ENCODE data around the gene RHOG.
"Not testable (repeated sequence)": the region's sequence is repeated elsewhere in the genome, so short reads cannot be mapped to it uniquely, and the experiment has no call there.

The RHOG gene

DNA sequence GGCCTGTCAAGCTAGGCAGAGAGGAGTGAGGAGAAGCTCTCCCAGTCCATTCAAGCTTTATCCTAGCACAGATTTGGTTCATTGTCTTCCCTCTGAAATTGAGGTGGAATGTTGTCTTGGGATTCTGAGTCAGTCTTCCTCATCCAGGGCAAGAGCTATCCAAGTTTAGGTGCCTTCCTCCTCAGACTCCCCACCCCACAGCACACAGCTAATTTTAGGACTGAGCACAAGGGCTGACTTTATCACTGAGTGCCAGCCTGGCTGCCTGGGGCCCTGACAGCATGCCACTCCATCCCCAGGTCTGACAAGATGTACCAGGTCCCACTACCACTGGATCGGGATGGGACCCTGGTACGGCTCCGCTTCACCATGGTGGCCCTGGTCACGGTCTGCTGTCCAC is 29.8 kb downstream of the RHOG start:
- no peak for DNase-seq (ENCODE audit: low read depth in 2 of 2, low spot score in 1 of 2)

DNA sequence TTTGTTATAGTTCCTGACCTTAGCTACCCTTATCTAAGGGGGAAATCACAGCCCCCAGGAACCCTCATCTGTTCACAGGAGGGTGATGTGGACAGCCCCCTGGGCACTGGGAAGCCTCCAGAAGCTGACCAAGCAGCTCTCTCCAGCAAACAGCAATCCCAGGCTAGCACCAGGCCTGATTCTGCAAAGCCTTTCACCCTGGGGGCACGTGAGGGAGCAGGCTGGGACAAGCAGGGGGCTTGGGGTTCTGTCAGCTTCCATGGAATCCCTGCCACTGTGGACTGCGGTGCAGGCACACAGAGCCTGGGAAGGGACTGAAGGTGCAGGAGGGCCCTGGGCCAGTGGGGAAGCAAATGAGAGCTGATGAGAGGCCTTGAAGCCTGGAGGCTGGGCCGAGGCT is 30.3 kb downstream of the RHOG start:
- no peak for DNase-seq (ENCODE audit: low read depth in 2 of 2, low spot score in 1 of 2)

DNA sequence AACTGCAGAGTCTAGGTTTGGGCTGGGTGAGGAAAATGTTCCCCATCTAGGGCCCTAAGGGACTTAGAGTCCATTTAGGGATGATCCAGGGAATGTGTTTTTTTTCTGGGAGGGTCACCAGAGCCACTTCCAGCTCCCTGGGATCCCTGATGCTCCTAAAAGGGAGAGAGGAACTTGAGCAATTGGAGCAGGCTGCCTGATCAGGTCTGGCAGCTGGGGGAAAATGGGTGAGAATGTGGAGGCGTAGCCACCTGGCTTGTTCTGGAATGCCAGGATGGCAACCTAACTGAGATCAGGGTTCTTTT is 31.2 kb downstream of the RHOG start:
- DNase-seq (ENCODE audit: low read depth in 2 of 2, low spot score in 1 of 2): no peak

DNA sequence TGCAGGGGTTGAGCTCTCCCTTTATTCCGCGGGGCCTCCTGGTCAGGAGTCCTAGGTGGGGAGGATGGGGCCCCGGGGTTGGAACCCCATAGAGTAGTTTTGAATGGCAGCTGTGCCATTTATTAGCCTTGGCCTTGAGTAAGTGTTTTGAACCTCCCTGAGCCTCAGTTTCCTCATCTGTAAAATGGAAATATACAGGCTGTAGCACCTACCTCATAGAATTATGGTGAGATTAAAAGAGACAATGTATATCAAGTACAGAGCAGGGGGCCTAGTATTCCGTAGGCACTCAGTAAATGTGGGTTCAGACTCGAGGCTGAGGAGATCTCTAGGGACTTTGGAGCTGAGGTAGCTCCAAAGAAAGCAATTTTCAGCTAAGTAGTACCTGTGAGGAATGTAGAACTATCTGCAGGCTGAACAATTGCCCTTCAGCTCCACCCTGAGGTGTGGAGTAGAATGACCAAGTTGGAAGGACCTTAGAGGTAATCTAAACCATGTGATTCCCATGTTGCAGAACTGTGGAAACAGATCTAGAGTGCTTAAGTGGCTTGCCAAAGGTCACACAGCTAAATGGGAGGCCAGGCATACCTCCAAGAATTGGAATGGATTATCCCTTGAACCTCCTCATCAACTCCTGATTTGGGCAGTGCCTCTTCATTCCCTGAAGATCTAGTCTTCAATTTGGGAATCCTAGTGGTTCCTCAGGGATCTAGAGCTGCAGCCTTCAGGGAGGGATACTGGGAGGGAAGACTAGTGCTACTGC is 31.7 kb downstream of the RHOG start:
- no peak for DNase-seq (ENCODE audit: low read depth in 2 of 2, low spot score in 1 of 2)

DNA sequence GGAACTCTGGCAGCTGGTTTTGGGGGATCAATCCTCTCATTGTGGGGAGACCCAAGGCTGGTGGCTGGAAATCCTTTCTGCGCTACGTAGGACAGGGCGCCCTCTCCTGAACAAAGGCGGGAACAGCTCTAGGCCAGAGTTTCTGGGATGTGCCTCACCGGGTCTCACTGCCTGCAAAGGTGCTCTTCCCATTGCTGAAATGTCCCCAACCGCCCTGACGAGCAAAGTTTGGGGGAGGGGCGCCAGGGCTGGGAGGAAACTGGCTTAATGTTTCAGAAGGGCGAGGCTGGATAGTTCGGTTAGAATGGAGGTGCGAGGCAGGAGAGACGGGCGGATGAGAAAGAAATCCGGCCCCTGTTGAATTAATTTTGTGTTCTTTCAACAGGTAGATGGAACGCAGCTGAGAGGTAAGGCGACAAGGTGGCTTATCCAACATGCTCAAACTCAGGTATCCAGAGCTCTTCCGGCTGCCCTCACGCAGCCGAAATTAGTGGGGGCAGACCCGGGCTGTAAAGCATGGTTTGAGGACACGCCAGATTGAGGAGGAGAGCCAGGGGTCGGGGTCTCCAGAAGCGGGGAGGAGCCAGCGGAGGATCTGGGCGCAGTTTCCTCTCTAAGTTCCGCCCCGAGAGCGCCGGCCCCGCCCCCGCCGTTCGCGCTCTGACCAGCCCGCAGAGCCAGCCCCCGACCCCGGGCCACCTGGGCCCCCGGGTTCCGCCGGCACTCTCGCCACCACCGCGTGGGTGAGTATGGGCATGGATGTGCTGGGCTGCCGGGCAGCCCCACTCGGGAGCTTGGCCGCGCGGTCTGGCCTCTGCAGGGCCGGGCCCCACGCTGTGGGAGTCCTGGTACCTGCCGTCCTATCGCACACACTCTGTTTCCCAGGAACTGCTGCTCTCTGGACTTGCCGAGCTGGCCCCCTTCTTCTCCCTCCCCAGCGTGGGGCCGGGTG is 32.6 kb downstream of the RHOG start, which contains the start of gene PGAP2:
TSS of gene PGAP2 (plus strand) at position 652 of the 952 bp plus-strand sequence. CDS start 2,700 bp downstream, outside the sequence.
- no peak for DNase-seq (ENCODE audit: low read depth in 2 of 2, low spot score in 1 of 2)

DNA sequence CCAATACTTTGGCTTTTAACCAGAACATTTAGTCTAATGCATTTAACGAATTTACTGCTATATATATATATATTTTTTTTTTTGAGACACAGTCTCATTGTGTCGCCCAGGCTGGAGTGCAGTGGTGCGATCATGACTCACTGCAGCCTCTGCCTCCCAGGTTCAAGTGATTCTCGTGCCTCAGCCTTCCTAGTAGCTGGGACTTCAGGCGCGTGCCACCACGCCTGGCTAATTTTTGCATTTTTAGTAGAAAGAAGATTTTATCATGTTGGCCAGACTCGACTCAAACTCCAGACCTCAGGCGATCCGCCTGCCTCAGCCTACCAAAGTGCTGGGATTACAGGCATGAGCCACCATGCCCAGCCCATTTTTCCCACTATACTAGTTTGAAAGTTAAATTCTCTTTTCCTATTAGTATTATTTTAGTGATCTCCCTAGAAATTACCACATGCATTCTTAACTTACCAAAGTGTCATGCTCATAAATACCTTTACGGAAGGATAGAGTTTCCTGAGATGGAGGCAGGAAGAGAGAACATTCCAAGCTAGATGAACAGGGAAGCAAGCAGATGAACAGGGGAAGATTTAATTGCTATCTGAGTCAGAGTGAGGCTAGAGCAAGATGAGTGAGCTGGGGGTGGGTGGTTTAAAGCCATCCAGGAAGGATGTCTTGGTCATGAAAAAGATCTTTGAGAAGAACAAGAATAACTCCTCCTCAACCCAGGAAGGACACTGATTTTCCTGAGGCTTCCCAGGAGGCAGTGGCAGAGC is 36.8 kb downstream of the RHOG start:
- DNase-seq (ENCODE audit: low read depth in 2 of 2, low spot score in 1 of 2): no peak

DNA sequence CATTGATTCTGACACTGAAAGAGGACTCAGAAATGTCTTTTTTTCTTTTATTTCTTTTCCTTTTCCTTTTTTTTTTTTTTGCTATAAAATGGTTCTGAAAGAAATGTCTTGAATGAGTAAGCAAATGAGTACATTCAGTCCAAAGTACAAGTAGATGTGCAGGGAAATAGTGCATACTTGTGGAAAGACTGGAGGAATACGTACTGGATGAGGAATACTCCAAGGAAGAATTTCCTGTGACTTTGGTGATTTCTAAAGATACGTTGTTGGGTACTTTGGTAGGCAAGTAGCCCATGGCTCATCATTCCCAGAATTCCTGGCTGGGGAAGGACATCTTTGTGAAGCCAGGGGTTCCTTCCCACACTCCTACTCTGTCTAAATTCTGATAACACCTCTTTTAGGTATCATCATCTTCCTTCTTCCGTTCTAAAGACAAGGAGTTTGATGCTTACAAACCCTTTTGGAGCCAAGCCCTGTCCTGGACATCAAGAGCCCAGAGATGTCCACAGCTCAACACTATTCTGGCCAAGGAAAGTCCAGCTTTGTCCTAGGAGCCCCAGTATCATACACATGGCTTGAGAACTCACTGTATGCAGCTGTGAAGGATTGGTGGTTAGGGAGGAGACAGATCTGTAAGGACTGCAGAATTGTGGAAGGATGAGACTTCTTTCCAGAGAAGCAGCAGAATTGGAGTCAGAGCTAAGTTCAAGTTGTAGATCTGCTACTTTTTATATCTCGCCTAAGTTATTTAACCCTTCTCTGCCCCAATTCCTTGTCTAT is 38.6 kb downstream of the RHOG start:
- no peak for DNase-seq (ENCODE audit: low read depth in 2 of 2, low spot score in 1 of 2)

DNA sequence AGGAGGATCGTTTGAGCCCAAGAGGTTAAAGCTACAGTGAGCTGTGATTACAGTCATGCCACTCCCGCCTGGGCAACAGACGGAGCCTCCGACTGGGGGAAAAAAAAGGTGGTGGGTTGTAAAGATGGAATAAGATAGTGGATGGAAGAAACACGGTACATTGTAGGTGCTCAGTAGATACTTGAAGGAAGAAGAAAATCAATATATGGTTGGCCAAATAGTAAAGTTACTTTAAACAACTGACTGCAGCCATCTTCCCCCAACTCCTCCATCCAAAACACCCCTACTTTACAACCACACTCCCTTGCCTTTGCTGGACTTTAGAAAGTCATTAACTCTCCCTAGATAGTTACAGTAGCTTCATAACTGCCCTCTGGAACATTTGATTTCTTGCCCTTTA is 40.9 kb downstream of the RHOG start:
- DNase-seq (ENCODE audit: low read depth in 2 of 2, low spot score in 1 of 2): no peak

DNA sequence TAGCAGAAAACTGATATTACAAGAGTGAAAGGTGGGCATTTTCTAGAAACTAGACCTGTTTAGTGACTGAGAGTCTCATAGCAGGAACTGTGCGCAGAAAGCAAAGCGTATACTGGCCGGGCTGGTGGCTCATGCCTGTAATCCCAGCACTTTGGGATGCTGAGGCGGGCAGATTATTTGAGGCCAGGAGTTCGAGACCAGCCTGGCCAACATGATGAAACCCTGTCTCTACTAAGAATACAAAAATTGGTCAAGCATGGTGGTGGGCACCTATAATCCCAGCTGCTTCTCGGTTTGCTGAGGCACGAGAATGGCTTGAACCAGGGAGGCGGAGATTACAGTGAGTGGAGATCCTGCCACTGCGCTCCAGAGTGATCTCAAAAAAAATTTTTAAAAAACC is 41.6 kb downstream of the RHOG start:
- no peak for DNase-seq (ENCODE audit: low read depth in 2 of 2, low spot score in 1 of 2)

DNA sequence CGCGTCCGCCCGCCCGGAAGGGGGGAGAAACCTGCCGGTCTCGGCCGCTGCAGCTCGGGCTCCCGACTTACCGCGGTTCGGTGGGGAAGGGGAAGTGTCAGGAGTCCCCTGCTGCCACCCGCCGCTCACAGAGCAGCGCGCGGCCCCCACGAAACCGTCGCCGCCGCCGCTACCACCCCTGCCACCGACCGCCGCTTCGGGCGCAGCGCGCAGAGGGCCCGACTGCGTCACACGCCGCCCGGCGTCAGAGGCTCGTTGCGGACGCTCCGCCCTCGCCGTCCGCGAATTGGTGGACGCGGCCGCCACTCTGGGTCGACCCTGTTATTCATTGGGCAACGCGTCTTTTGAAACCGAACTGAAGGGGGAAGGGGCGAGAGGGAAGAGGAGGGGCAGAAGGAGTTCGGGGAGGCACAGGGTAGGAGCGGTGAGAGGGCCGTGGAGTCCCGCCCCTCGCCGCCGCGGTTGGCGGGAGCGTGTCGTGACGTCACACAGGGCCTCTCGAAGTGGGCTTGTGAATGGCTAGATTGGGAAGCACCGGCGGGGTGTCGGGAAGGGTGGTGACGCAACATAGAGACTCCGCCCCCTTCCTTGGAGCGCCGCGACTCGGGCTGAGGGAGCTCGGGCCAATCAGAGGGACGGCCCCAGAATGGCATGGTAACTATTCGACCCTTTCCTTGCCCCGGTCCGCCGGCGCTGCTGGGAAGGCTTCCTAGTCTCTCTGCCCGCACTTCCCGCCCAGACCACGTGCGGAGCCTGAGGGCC is 43.2 kb downstream of the RHOG start, which contains the start of gene NUP98:
TSS of gene NUP98 (minus strand) at position 226 of the 762 bp plus-strand sequence. CDS start 15,437 bp downstream, outside the sequence.
- peak; percentile 99 to 100 for DNase-seq (ENCODE audit: low read depth in 2 of 2, low spot score in 1 of 2)

DNA sequence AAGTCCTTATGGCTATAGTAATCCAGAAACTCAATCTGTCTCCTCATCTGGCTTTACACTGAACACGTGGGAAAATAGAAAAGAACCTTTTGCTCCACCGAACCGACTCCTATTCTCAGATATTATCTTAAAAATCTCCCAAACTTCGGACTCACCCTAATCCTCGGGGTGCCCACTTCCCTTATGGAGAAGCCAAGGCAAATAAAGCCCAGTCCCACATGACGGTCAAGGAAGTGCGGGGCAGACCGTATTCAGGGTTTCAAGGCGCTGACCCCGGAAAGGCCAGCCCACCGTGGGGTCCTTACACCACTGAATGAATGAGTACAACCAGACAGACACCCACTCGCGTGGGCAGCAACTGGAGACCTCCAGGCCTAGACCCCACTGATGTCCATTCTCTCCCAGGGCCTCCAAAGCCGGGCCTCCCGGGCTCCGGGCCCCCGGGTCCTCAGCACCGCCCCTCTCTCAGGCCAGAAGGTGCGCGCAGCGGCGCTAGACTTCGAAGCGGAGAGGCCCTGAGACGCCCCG is 43.9 kb downstream of the RHOG start:
- DNase-seq (ENCODE audit: low read depth in 2 of 2, low spot score in 1 of 2): no peak

DNA sequence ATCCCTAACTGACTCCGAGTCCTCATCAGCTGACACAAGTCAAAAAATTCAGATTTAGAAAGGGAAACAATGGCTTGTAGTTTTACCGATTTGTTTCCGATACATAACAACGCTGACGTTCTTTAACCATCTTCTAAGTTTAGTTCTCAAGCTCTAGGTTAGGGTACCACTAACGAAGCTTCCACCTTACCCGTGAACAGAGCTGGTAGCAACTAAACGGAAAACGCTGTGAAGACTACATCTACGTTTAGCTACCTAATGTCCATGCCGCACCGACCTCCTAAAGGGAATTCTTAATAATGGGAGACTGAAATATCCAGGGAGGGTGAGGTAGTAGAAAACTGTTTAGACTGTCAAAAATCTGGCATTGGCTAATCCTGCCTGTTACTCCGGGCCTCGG is 44.4 kb downstream of the RHOG start:
- DNase-seq (ENCODE audit: low read depth in 2 of 2, low spot score in 1 of 2): no peak

DNA sequence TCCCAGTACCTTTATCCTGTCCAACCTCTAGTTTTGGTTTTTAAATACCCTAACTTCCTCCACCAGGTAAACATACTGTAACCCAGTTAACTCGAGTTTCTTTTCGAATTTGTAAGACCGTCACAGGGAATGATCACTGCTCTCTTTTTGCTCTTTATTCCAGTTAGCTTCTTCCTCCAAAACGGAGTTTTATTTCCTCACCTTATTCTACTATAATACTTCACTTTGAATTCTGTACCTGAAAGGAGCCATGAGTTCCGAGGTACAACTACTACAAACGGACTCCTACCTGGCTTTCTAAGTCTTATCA is 44.8 kb downstream of the RHOG start:
- DNase-seq (ENCODE audit: low read depth in 2 of 2, low spot score in 1 of 2): no peak

DNA sequence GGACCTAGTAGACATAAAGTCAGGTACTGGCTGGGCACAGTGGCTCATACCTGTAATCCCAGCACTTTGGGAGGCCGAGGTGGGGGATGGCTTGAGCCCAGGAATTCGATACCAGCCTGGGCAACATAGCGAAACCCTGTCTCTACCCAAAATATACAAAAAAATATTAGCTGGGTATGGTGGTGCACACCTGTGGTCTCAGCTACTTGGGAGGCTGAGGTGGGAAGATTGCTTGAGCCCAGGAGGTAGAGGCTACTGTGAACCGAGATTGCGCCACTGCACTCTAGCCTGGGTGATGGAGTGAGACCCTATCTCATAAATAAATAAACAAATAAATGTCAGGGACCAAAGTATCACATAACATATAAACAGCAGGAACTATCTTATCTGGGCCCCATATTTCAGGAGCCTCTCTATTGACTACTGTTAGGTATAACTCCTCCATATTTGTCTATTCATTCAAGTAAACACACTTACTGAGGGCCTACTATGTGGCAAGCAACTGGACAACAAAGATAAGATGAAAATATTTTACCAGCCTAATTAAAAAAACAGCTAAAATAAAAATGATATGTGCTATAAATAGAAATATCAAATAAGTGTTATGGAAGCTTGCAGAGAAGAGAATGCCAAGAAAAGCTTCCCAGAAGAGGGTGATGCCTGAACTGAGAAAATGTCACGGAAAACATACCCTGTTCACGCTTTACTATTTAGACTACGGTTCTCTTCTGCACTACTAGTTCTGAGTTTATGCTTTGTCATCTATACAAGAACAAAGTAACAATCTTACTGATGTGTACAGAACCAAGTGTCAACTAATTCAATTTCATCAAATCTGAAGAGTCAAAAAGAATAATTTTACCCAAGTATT is 45.4 kb downstream of the RHOG start:
- DNase-seq (ENCODE audit: low read depth in 2 of 2, low spot score in 1 of 2): no peak

DNA sequence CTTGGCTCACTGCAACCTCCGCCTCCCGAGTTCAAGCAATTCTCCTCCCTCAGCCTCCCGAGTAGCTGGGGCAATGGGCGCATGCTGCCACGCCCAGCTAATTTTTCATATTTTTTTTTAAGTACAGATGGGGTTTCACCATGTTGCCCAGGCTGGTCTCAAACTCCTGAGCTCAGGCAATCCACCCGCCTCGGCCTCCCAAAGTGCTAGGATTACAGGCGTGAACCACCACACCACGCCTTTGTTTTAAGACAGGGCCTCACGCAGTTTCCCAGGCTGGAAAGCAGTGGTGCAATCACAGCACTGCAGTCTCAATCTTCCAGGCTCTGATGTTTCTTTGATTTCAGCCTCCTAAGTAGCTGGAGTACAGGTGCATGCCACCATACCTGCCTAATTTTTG is 46.4 kb downstream of the RHOG start:
- not testable (repeated sequence) for DNase-seq (ENCODE audit: low read depth in 2 of 2, low spot score in 1 of 2)

DNA sequence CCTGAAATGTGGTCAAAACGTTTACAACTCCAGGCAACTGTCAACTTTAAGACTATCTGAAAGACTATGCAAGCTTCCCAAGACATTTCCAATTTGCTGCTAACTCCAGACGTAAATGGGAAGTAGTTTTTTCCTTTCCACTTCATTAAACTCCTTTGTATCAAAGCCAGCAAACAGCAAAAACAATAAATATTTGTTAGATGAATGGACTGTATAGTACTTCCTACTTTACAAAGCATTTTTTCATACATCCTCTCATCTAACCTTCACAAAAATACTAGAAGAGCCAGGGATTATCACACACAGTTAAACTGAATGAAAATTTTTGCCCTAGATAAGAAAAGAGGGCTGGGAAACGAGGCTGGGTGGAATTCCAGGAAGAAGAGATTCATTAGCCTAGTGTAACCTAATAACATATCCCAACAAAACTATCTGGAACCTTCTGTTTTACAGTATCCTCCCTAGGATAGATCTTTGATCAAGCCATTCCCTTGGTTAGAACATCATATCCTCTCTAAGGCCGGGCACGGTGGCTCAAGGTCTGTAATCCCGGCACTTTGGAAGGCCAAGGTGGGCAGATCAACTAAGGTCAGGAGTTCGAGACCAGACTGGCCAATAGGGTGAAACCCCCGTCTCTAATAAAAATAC is 53.9 kb downstream of the RHOG start:
- DNase-seq (ENCODE audit: low read depth in 2 of 2, low spot score in 1 of 2): no peak

DNA sequence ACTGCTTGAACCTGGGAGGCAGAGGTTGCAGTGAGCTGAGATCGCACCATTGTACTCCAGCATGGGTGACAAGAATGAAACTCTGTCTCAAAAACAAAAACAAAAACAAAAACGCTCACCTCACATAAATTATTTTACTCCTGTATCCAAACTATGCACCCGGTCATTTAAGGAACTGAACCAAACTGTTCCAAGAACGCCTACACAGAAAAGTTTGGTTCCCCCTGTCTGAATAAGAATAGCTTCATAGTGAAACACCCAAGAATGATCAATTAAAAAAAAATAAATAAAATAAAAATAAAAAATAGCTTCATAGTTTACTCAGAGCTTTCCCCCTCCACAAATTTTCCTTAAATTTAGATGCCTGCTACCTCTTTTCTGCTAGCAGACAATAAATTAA is 57.1 kb downstream of the RHOG start:
- DNase-seq (ENCODE audit: low read depth in 2 of 2, low spot score in 1 of 2): no peak

DNA sequence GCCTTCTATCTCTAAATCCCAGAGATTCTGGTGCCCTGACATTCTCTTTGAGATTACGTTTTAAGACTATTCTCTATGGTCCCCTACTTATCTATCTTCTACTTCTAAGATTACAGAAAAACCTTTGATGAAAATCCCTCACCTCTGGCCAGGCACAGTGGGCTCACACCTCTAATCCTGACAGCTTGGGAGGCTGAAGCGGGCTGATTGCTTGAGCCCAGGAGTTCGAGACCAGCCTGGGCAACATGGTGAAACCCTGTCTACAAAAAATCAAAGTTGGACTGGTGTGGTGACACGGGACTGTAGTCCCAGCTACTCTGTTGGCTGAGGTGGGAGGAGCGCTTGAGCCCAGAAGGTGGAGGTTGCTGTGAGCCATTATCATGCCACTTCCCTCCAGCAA is 57.8 kb downstream of the RHOG start:
- DNase-seq (ENCODE audit: low read depth in 2 of 2, low spot score in 1 of 2): no peak
